Jurkat, Clone E6-1 (cell line): ENCODE data around the gene MZT2B.
"Not testable (repeated sequence)": the region's sequence is repeated elsewhere in the genome, so short reads cannot be mapped to it uniquely, and the experiment has no call there.

Source experiments
- DNase-seq: peaks from one replicate; pipeline ENCODE4 v3.0.0-alpha.2; 2011; ENCODE audit warnings: low read depth, low spot score
- H3K4me3 ChIP-seq: 2 replicates; pipeline ENCODE4 v1.5.1; 2011; ENCODE audit warnings: mild to moderate bottlenecking, low read length, control low read depth, moderate library complexity

The MZT2B gene

DNA sequence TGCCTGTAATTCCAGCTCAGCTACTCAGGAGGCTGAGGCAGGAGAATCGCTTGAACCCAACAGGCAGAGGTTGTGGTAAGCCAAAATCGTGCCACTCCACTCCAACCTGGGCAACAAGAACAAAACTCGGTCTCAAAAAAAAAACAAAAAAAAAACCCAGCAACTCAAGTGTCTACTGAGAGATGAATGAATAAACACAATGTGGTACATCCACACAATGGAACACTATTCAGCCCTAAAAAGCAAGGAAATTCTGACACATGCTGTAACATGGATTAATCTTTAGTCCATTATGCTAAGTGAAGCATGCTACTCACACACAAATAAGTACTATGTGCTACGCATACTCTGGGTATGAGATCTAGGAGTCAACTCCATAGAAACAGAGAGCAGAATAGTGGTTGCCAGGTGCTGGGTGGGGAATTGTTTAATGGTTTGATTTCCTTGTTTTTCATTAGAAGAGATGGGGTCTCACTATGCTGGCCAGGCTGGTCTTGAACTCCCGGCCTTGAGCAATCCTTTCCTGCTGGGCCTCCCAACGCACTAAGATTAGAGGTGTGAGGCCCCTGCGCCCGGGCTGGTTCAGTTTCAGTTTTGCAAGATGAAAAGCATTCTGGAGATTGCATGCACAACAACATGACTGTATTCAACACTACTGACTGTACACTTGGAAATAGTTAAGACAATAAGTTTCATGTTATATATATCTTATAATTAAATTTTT is 16.6 kb upstream of the MZT2B start:
- no peak overlapping the region for H3K4me3 ChIP-seq
- no peak for DNase-seq

GRCh38 chr2:130166611-130167010 is 15.5 kb upstream of the MZT2B start:
- DNase-seq, H3K4me3 ChIP-seq: not testable (repeated sequence)

DNA sequence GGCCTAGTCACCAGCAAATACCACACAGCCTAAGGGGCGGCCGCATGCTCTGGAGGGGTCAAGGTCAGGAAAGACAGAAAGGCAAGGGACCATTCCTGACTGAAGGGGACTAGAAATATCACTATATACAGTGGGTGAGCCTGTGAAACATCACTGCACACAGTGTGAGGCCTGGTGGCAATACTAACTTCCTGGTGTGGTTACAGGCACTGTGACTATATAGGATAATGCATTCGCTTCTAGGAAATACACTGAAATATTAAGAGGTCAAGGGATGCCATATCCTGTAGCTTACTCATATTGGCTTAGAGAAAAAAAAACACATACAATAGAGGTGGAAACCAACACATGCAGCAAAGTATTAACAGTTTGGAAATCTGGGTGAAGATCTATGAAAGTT is 12.9 kb upstream of the MZT2B start:
- DNase-seq, H3K4me3 ChIP-seq: not testable (repeated sequence)

GRCh38 chr2:130169896-130170295 is 12.2 kb upstream of the MZT2B start:
- DNase-seq: no peak
- no peak overlapping the region for H3K4me3 ChIP-seq

- DNase-seq, H3K4me3 ChIP-seq: not testable (repeated sequence)
Measured at GRCh38 chr2:130174866-130175265, 7.2 kb upstream of the MZT2B start.

- DNase-seq: not testable (repeated sequence)
Measured at GRCh38 chr2:130180404-130181324, 1.4 kb upstream of the MZT2B start.

DNA sequence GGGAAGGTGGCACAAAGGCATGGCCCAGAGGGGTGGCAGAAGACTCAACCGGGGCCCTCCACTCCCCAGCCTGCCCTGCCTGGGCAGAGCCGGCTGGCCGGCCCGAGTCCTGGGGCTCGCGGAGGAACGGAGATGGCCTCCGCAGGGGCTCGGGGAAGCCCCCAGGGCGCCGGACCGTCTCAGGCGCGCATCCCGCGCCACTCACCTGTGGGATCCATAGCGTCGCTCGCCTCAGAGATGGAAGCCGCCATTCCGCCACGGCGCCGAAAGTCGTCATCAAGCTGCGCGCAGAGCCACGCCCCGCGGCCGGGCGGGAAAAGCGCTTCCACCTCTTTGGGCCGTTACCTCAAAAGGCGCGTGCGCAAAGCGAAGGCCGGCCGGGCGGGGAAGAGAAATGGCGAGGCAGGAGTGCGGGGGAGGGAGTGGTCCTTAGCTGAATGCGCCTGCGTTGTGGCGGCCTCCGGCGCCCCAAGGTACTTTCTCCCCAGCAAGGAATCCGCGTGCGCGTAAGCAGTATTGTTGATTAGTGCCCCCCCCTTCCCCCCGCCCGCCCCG is 660 bp upstream of the MZT2B start, which contains the start of gene SMPD4:
Gene SMPD4 (minus strand): TSS at position 278 of the 555 bp plus-strand sequence. CDS start 5,010 bp downstream, outside the sequence.
- peak; percentile 90 for DNase-seq
- peak within 1 kb of the TSS; percentile 94 for H3K4me3 ChIP-seq

More at GRCh38 chr2:130180404-130181324, 1.4 kb upstream of the MZT2B start:
- H3K4me3 ChIP-seq: peak overlapping the region; percentile 94

GRCh38 chr2:130182826-130183511 is 907 bp downstream of the MZT2B start:
- H3K4me3 ChIP-seq: peak overlapping the region; percentile 94
- DNase-seq: not testable (repeated sequence)

DNA sequence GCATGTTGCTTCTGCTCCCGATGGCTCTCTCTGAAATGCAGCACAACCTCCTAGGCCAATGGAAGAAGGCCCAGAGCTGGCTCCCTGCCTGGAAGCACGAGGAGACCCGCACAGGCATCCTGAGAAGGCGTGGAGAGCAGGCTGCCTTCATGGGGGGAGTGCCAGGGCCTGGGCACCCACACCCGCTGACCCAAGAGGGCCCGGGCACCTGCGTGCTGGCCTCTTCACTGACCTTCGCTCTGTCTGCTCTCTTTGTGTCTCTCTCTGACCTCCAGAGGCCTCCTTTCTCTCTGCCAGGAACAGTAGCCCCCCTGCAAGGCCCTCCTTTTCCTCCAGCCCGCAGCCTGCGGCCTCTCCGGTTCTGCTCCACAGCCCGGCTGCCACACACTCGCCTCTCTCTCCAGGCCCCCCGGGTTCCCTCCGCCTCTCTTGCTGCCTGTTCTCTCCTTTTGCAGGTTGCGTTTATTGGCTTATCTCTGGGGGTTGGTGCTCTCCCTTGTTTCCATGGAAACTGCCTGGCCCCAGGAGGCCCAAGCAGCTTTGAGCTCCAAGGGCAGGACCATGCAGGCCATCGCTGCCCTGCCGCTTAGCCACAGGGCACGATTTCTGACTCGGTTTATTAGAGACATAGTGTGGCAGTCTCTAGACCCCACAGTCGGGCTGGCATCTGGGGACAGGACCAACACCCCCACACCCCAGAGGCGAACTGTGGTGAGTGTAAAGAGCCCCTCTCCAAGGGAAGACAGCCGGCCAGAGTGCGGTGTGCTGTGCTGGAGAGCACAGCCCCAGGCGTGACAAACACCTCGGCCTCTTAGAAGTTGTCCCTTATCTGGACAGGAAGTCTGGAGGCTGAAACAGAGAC is 1.7 kb downstream of the MZT2B start:
- no peak for DNase-seq
- H3K4me3 ChIP-seq: peak overlapping the region; percentile 94

- no peak overlapping the region for H3K4me3 ChIP-seq
- DNase-seq: no peak
Measured at GRCh38 chr2:130185436-130185835, 3.4 kb downstream of the MZT2B start.

- DNase-seq: no peak
- H3K4me3 ChIP-seq: no peak overlapping the region
Measured at GRCh38 chr2:130185896-130186295, 3.8 kb downstream of the MZT2B start.

- DNase-seq: no peak
- H3K4me3 ChIP-seq: no peak overlapping the region
Measured at GRCh38 chr2:130186391-130186790, 4.3 kb downstream of the MZT2B start.

DNA sequence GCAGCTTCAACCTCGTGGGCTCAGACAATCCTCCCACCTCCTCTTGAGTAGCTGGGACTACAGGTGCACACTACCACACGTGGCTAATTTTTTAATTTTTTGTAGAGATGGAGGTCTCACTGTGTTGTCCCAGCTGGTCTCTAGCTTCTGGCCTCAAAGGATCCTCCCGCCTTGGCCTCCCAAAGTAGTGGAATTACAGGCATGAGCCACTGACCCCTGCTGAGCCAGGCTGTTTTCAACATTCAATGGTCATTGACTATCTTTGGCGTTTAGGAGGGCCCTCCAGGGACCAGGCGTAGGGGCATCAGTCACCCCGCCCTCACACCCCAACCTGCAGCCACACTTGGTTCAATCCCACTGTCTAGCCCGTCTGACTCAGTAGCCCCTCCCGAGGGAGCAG is 5.2 kb downstream of the MZT2B start:
- DNase-seq: no peak
- no peak overlapping the region for H3K4me3 ChIP-seq

GRCh38 chr2:130187859-130188792 is 6.1 kb downstream of the MZT2B start:
- not testable (repeated sequence) for H3K4me3 ChIP-seq

DNA sequence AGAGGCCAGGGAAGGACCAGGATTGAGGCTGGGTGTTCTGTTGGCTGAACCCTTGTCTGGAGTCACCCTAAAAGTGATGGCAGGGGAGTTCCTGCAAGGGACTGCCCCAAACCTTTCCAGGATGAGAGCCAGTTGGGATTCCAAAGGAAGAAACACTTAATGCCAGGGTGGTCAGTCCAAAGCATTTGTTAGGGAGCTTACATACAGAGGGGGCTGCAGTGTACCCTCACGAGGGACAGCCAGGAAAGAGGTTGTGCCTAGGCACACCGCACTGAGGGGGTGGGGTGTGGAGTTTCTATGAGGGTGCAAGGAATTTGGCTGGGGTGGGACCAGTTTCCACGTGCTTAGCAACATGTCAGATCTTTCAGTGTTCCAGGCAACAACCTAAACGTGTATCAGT is 6.9 kb downstream of the MZT2B start:
- H3K4me3 ChIP-seq, DNase-seq: not testable (repeated sequence)

More at GRCh38 chr2:130187859-130188792, 6.1 kb downstream of the MZT2B start:
- DNase-seq: not testable (repeated sequence)

- DNase-seq: no peak
- no peak overlapping the region for H3K4me3 ChIP-seq
Measured at GRCh38 chr2:130190237-130190636, 8.2 kb downstream of the MZT2B start.

DNA sequence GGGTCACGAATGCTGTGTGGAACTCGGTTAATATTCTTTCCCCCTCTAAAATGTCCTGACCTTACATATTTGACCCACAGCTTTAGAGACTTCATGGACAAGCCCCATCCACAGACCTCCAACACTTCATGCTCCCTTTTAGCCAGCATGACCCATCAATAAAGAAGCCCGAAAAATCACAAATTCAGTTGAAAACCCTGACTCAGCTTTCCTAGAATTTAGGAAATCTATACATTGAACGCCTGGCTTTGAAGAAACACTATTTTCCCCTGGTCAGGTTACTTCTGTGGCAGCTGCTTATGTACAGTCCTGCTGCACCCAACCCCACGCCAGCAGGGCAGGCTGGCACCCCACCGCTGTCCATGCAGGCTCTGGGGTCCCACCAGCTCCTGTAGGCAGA is 9.3 kb downstream of the MZT2B start:
- DNase-seq, H3K4me3 ChIP-seq: not testable (repeated sequence)
